ENCODE measurements around the gene UBE2L6.

The UBE2L6 gene

GRCh38 chr11:57527056-57527631 is 40.3 kb downstream of the UBE2L6 start:
- peak; percentile 82 for DNase-seq

GRCh38 chr11:57523419-57523818 is 44.1 kb downstream of the UBE2L6 start:
- no peak for DNase-seq

- DNase-seq, result no peak
Measured at GRCh38 chr11:57521116-57521515, 46.4 kb downstream of the UBE2L6 start.

GRCh38 chr11:57516061-57516443 is 51.4 kb downstream of the UBE2L6 start:
- DNase-seq, result no peak

- peak; percentile 63 for DNase-seq
Measured at GRCh38 chr11:57515332-57516060, 52.0 kb downstream of the UBE2L6 start, which contains the start of gene SLC43A1. SLC43A1 (minus strand) TSS chr11:57515702; CDS start chr11:57514111, 1,591 bp downstream.

- DNase-seq, result peak; percentile 63
Measured at GRCh38 chr11:57514538-57515331, 52.7 kb downstream of the UBE2L6 start.

- peak; percentile 68 for DNase-seq
Measured at GRCh38 chr11:57513911-57514537, 53.4 kb downstream of the UBE2L6 start.

- no peak for DNase-seq
Measured at GRCh38 chr11:57513452-57513795, 54.0 kb downstream of the UBE2L6 start.

- no peak for DNase-seq
Measured at GRCh38 chr11:57512646-57513451, 54.6 kb downstream of the UBE2L6 start.

GRCh38 chr11:57511741-57512430 is 55.6 kb downstream of the UBE2L6 start:
- DNase-seq, result no peak

GRCh38 chr11:57508341-57509170 is 58.9 kb downstream of the UBE2L6 start:
- DNase-seq, result no peak

- no peak for DNase-seq
Measured at GRCh38 chr11:57506522-57506921, 61.0 kb downstream of the UBE2L6 start.

GRCh38 chr11:57504511-57504910 is 63.0 kb downstream of the UBE2L6 start:
- DNase-seq, result no peak

- no peak for DNase-seq
Measured at GRCh38 chr11:57502870-57503269, 64.6 kb downstream of the UBE2L6 start.

- no peak for DNase-seq
Measured at GRCh38 chr11:57502376-57502775, 65.1 kb downstream of the UBE2L6 start.

- no peak for DNase-seq
Measured at GRCh38 chr11:57501953-57502352, 65.5 kb downstream of the UBE2L6 start.
